Measurements from ENCODE around the gene NUDT9.
"Not testable (repeated sequence)": the region's sequence is repeated elsewhere in the genome, so short reads cannot be mapped to it uniquely, and the experiment has no call there.

The NUDT9 gene

GRCh38 chr4:87410157-87410556 lies 12.2 kb upstream of the NUDT9 start:
- no peak for DNase-seq

DNA sequence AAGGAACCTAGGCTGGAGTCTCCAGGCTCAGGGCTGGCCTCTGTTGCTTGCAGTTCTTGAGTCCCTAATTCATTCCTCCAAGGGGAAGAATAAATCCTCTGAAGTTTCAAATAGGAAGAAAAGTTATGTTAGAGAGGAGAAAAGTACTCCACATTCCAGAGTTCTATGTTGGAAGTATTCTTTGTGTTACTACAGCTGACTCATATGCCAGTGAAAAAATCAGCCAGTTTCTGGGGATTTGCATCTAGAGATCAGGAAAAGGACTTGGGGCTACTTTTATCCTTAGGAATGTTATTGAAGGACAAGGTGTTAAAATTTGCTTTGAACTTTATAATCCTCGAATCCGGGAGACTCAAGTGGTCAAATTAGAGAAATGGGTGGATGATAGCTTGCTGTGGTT lies 11.7 kb upstream of the NUDT9 start:
- DNase-seq, result no peak

DNA sequence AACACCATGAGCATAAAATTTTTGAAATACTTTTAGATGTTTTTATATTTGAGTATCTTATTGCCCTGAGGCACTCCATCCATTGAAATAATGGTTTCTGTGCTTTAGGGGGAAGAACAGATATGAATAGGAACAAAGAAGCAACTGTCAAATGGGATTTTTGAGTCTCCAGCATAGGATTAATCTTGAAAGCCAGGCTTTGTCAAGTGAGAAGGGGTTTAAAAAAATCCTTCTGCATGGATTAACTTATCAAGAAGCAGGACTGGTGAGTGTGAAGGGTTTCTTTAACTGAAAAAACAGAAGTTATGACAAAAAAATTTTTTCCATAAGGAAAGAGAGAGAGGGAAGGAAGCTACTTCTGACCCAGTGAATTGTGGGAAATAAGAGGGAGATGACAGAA lies 7.6 kb upstream of the NUDT9 start:
- no peak for DNase-seq

DNA sequence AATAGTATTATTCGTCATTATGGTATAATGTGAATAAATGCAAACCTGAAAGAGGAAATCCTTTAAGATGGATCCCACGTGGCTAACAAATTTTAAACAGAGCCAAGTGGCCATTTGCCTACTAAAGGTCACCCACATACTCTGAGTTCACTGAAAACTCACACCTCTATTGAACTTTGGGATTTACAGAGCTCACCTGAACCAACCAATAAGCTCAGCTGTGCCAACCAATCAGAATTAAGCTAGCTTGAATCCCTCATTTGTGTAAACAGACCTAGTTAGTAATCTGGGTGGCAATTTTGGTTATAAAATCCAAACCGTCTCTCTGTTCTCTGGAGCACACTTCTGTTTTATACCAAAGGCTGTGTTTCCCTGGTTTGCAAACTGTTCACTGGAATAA lies 5.4 kb upstream of the NUDT9 start:
- no peak for DNase-seq

DNA sequence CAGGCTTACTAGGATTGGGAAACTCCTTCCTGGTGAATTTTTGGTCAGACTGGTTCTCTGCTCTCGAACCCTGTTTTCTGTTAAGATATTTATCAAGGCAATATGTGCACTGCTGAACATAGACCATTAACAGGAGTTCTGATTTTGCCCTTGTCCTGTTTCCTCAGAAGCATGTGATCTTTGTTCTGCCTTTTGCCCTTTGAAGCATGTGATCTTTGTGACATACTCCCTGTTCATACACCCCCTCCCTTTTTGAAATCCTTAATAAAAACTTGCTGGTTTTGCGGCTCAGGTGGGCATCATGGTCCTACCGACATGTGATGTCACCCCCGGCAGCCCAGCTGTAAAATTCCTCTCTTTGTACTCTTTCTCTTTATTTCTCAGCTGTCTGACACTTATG lies 4.0 kb upstream of the NUDT9 start:
- not testable (repeated sequence) for DNase-seq

- DNase-seq, result no peak
Measured at GRCh38 chr4:87419578-87420249, 2.7 kb upstream of the NUDT9 start.

DNA sequence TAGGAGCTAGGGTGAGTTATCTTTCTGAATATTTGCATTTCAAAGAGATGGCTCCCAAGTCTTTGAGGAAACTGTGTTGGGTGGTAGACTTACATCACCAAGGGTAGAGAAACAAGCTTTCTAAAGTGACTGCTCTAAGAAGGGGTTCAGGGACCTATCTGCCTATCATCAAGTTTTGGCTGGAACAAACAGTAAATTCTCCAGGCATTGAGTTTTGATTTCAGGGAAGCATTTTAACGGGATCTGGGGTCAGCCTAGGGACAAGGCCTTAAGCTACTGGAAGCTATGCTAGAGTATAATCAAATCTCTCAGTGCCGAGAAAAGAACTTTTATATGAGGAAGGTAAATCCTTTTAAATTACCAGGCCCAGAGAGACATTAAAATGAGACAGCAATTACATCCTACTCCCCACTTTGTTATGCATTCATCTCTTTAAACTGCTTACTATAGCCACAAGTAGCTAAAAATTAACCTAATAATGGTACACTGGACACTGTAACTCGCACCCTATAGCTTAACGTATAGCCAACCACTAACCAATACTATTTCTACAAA lies 2.0 kb upstream of the NUDT9 start:
- DNase-seq, result no peak

DNA sequence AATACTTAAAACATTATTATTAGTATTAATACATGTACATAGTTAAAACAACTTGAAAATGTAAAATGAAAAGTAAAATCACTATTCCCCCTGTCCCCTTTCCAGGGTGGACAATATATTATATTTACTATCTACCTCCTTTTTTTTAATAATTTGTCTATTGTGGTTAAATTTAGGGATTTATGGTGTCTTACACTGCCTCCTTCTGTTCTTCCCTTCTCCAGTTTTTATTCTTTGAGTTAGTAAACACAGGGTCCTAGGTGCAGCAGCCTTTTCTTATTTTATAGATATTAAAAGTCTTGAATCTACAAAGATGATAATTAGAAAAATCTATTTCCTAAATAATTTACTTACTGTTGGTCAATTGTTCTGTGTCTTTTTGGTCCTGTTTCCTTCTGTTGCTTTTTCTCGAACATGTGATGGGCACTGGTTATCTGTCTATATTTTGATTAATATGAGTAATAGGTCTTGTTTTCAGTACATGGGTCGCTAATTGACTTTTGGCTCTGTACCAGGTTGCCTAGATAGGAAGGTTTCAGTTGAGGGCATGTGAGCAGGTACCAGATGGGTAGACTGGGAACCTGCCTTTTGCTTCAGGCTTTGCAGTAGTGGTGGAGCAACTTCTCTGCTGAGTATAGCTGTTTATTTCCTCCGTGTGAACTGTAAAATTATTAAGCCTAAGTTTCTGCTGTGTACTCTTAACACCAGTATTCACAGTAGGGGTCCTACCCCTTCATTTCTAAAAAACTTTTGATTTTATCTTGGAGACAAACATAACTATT lies 1.1 kb downstream of the NUDT9 start:
- no peak for DNase-seq

- DNase-seq, result not testable (repeated sequence)
Measured at GRCh38 chr4:87424099-87424543, 1.7 kb downstream of the NUDT9 start.

DNA sequence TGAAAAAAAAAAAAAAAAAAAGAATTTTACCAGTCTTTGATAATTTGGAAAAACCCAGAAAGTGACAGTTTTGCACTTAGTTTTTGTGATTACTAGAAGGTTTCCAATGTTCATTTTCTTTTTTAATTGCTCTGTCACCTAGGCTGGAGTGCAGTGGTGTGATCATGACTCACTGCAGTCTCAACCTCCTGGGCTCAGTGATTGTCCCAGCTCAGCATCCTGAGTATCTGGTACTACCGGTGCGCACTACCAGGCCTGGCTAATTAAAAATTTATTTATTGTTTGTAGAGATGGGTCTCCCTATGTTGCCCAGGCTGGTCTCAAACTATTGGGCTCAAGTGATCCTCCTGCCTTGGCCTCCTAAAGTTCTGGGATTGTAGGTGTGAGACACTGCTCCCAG lies 3.3 kb downstream of the NUDT9 start:
- no peak for DNase-seq

DNA sequence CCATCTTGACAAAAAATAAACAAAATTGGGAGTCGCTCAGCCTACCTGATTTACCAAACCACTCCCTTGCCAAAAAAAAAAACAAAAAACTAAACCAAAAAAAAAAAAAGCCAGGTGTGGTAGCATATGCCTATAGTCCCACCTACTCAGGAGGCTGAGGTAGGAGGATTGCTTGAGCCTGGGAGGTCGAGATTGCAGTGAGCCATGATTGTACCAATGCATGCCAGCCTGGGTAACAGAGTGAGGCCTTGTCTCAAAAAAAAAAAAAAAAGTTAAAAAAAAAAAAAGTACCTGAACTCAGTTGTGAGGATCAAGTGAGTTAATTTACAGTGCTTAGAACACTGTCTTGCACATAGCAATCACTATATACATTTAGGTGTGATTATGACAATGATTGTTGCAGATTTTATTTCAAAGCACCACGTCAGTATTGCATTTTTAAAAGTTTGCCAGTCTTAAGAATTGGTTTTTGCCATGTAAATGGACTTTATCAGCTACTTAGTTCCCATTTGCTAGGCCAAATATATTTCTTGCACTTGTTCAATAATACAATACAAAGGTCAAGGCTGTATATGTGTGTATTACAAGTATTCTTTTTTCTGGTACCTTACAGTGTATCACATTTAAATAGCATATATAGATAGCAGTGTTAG lies 4.6 kb downstream of the NUDT9 start:
- no peak for DNase-seq

DNA sequence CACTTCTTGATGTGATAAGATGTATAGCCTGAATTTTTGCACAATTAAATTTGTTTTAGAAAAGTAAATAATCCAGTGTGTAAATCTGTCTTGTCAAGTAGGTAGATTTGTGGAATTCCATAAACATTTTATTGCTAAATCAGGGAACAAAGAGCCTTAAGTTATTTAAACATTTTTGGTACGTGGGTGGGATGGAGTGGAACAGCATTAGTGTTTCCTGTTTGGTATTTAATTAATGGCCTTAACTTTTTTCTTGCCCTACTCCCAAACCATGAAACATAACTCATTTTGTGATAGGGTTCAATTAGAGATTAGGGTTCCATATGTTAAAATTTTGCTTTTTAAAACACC lies 5.1 kb downstream of the NUDT9 start:
- DNase-seq, result no peak

DNA sequence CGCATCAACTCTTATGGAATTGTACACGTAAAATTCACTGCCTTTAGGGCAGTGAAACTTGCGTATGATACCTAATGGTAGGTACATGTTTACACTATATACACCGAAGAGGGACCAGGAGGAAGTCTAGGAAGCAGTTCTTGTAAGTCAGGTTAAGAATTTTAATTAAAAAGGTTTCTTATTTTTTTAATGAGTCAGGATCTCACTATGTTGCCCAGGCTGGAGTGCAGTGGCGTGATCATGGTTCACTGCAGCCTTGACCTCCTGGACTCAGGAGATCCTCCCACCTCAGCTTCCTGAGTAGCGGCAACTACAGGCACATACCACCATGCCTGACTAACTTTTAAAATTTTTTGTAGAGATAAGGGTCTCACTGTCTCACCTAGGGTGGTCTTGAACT lies 6.6 kb downstream of the NUDT9 start:
- no peak for DNase-seq

DNA sequence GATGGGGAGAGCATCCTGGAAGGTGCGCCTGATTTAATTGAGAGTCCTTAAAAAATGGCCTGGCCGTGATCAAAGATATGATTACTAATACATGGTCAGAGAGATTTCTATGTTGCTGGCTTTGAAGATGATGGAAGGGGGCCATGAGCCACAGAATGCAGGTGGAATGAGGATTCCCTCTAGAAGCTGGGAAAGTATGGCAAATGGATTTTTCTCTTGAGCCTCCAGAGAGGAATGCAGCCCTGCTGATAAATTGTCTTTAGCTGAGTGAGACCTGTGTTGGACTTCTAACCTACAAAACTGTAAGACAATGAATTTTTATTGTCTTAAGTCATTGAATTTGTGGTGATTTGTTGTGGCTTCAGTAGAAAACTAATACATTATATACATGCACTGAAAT lies 7.7 kb downstream of the NUDT9 start:
- DNase-seq, result no peak

DNA sequence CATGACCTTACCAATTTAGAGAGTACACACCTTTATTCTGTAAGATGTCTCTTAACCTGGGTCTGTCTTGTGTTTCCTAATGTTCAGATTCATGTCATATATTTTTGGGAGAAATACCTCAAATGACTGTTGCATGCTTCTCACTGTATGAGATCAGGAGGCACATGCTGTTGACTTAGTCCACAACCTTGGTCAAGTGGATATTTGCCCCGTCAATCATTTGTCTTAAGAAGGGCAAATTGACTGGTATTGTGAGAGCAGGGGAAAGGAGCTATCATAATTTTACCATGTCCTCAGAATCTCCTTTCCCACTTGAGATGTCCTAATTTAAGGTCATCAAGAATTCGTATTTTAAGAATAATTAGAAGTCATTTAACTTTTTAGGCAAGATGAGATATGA lies 11.0 kb downstream of the NUDT9 start:
- DNase-seq, result no peak

DNA sequence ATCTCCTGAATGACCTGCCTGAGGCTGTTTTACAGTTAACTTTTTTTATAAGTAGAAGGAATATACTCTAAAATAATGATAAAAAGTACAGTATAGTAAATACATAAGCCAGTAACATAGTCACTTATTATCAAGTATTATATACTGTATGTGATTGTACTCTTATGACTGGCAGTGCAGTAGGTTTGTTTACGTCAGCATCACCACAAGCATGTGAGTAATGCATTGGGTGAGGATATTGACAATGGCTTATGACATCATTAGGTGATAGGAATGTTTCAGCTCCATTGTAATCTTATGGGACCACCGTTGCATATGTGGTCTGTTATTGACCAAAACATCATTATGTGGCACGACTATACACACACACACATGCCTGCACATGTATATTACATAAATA lies 20.5 kb downstream of the NUDT9 start:
- DNase-seq, result no peak

GRCh38 chr4:87444741-87445140 lies 22.4 kb downstream of the NUDT9 start:
- no peak for DNase-seq

DNA sequence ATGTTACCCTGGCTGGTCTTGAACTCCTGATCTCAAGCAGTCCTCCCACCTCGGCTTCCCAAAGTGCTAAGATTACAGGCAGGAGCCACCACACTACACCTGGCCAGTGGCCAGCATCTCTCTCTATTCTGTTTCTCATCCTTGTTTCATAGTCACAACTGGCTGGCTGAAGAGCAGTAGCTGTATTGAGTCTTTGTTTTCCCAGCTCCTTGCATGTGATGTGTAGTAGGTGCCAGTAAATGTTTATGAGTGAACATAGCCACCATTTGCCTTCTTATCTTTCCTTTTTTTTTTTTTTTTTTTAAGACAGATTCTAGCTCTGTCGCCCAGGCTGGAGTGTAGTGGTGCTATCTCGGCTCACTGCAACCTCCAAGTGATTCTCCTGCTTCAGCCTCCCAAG lies 23.6 kb downstream of the NUDT9 start:
- no peak for DNase-seq

- not testable (repeated sequence) for DNase-seq
Measured at GRCh38 chr4:87446375-87446774, 24.0 kb downstream of the NUDT9 start.

DNA sequence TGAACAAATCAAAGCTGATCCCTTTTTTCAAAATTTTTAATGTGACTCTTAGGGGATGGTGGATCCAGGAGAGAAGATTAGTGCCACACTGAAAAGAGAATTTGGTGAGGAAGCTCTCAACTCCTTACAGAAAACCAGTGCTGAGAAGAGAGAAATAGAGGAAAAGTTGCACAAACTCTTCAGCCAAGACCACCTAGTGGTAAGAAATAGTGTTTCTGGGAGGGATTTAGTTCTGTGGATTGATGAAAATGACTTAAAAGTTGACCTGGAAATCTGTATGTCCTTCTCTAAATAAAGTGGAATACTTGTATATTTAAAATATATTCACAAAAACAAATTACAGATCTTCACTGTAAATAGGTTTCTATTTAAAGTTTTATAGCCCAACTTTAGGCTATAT lies 29.2 kb downstream of the NUDT9 start:
- DNase-seq, result no peak

- no peak for DNase-seq
Measured at GRCh38 chr4:87458913-87459312, 36.5 kb downstream of the NUDT9 start.

- no peak for DNase-seq
Measured at GRCh38 chr4:87461281-87461700, 38.9 kb downstream of the NUDT9 start.

DNA sequence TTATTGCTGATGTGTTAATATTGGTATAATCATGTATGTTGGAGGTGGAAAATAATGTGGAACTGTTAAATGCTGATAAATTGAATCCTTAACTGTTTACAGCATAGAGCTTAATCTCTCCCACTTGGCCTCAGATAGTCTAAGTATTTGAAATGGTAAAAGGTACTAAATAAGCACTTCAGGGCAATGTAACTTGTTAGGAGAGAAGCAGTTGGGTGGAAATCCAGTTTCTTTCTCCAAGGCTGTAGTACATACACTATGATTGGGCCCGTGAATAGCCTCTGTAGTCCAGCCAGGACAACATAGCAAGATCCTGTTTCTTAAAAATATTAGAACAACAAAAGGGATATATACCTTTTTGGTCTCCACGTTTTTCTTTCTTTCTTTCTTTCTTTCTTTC lies 39.7 kb downstream of the NUDT9 start:
- no peak for DNase-seq
